C4-2B (cell line): Measurements from ENCODE around the gene BBOX1.

Source experiments
- H3K27ac ChIP-seq: fragments of 450-650 bp; 2 replicates; pipeline ENCODE4 v1.5.1; 2017
- CTCF ChIP-seq: fragments of 450-650 bp; conservative IDR thresholded peaks from 2 replicates; pipeline ENCODE4 v1.5.1; 2017; ENCODE audit warnings: mild to moderate bottlenecking
- ZFX ChIP-seq: fragments of 450-650 bp; IDR thresholded peaks from 2 replicates; pipeline ENCODE4 v1.6.1; 2017

BBOX1 gene

GRCh38 chr11:27029966-27030365, 10.6 kb upstream of the BBOX1 start:
- TF ChIP-seq ZFX (no peak), CTCF (no peak)
- H3K27ac ChIP-seq: no peak overlapping the region

GRCh38 chr11:27031754-27032153, 8.9 kb upstream of the BBOX1 start:
- TF ChIP-seq CTCF (no peak), ZFX (no peak)
- no peak overlapping the region for H3K27ac ChIP-seq

GRCh38 chr11:27039873-27040272, 742 bp upstream of the BBOX1 start:
- TF ChIP-seq ZFX (no peak), CTCF (peak; percentile 30)
- H3K27ac ChIP-seq: no peak overlapping the region

GRCh38 chr11:27041141-27041899, 705 bp downstream of the BBOX1 start:
- H3K27ac ChIP-seq: no peak overlapping the region
- TF ChIP-seq ZFX: no peak
- TF ChIP-seq CTCF: no peak

GRCh38 chr11:27046956-27047355, 6.3 kb downstream of the BBOX1 start:
- TF ChIP-seq CTCF: no peak
- TF ChIP-seq ZFX: no peak
- no peak overlapping the region for H3K27ac ChIP-seq

- H3K27ac ChIP-seq: no peak overlapping the region
- no peak for TF ChIP-seq ZFX
- no peak for TF ChIP-seq CTCF
These were observed 12.1 kb downstream of the BBOX1 start for GRCh38 chr11:27052668-27053067.

GRCh38 chr11:27055065-27055682, 14.6 kb downstream of the BBOX1 start:
- no peak for TF ChIP-seq ZFX
- no peak for TF ChIP-seq CTCF
- H3K27ac ChIP-seq: no peak overlapping the region
